IMR-90 (cell line): ENCODE data around the gene HEYL. TPM values are rescaled to one million over a fixed set of nuclear protein-coding genes. Genes with fewer than 3 reads are reported as not detected.

Experiments
- ATAC-seq: fragments of 200-7000 bp; cut with Tn5 transposase; 2 replicates; pipeline ENCODE4 v1.9.1; 2020; ENCODE audit warnings: low read depth, mild to moderate bottlenecking, moderate library complexity
- BruUV-seq: library from RNA; stranded (reverse); fragments of 400-500 nt; replicated peaks from 2 replicates; lab custom pipeline; 2021; lab: Mats Ljungman, UMichigan
- CTCF ChIA-PET: fragments of 300-600 bp; formaldehyde crosslinking; extraction: SDS; loops from one replicate; lab custom pipeline; 2021; ENCODE audit warnings: antibody characterized with exemption; lab: Yijun Ruan, JAX
- POLR2A ChIA-PET: fragments of 300-600 bp; sonication (Branson Sonifier 250); formaldehyde crosslinking; loops from one replicate; lab custom pipeline; 2022; ENCODE audit warnings: antibody characterized with exemption; ENCODE audit not compliant: unreplicated experiment; lab: Charles Lee
- DNase-seq: peaks from one replicate; pipeline ENCODE4 v3.0.0; 2013
- H2AFZ ChIP-seq: replicated peaks from 2 replicates; pipeline ENCODE3; 2013; ENCODE audit warnings: low read length, mild to moderate bottlenecking; ENCODE audit not compliant: poor library complexity
- H2AK5ac ChIP-seq: 2 replicates; pipeline ENCODE4 v1.6.1; 2013; ENCODE audit warnings: low read depth, low read length, inconsistent platforms
- H2AK9ac ChIP-seq: replicated peaks from 2 replicates; pipeline ENCODE3; 2013; ENCODE audit warnings: mild to moderate bottlenecking, low read depth, low read length, moderate library complexity; ENCODE audit not compliant: poor library complexity
- H2BK120ac ChIP-seq: 2 replicates; pipeline ENCODE4 v1.6.1; 2013; ENCODE audit warnings: low read depth, low read length, inconsistent platforms
- H2BK15ac ChIP-seq: 3 replicates; pipeline ENCODE4 v1.6.1; 2013; ENCODE audit warnings: low read depth, low read length, inconsistent platforms
- H2BK20ac ChIP-seq: 2 replicates; pipeline ENCODE4 v1.6.1; 2013; ENCODE audit warnings: low read depth, mild to moderate bottlenecking, inconsistent platforms, low read length, moderate library complexity
- H2BK5ac ChIP-seq: 2 replicates; pipeline ENCODE4 v1.6.1; 2013; ENCODE audit warnings: mild to moderate bottlenecking, low read depth, low read length, inconsistent platforms; ENCODE audit not compliant: poor library complexity, severe bottlenecking
- H3K14ac ChIP-seq: replicated peaks from 2 replicates; pipeline ENCODE4 v1.6.1; 2013; ENCODE audit warnings: low read depth, low read length, inconsistent platforms
- H3K18ac ChIP-seq: 2 replicates; pipeline ENCODE4 v1.6.1; 2013; ENCODE audit warnings: low read depth, low read length, control low read depth
- H3K23ac ChIP-seq: 2 replicates; pipeline ENCODE4 v1.6.1; 2013; ENCODE audit warnings: low read depth, low read length, inconsistent platforms
- H3K27ac ChIP-seq: 2 replicates; pipeline ENCODE4 v1.5.1; 2013; ENCODE audit warnings: mild to moderate bottlenecking, control low read depth, low read length; ENCODE audit not compliant: insufficient read depth
- H3K27me3 ChIP-seq: 2 replicates; pipeline ENCODE4 v1.6.1; 2013; ENCODE audit warnings: low read length; ENCODE audit not compliant: control insufficient read depth, insufficient read depth
- H3K36me3 ChIP-seq: 2 replicates; pipeline ENCODE4 v1.6.1; 2013; ENCODE audit warnings: low read length, mixed read lengths; ENCODE audit not compliant: control insufficient read depth, insufficient read depth
- H3K4ac ChIP-seq: 2 replicates; pipeline ENCODE4 v1.6.1; 2013; ENCODE audit warnings: low read depth, low read length, inconsistent platforms
- H3K4me1 ChIP-seq: 2 replicates; pipeline ENCODE4 v1.6.1; 2013; ENCODE audit warnings: low read length, mixed read lengths; ENCODE audit not compliant: control insufficient read depth, insufficient read depth
- H3K4me2 ChIP-seq: 2 replicates; pipeline ENCODE4 v1.6.1; 2013; ENCODE audit warnings: low read depth, mild to moderate bottlenecking, control low read depth, low read length, moderate library complexity
- H3K4me3 ChIP-seq: 2 replicates; pipeline ENCODE4 v1.5.1; 2013; ENCODE audit warnings: low read depth, mild to moderate bottlenecking, control low read depth, low read length, moderate library complexity; ENCODE audit not compliant: insufficient read depth
- H3K56ac ChIP-seq: 2 replicates; pipeline ENCODE4 v1.6.1; 2013; ENCODE audit warnings: low read length, inconsistent platforms; ENCODE audit not compliant: insufficient read depth; ENCODE audit errors: extremely low read depth
- H3K79me1 ChIP-seq, 2 experiments: 2 replicates each; pipeline ENCODE4 v1.6.1; 2013; ENCODE audit warnings: low read length in 2 of 2, inconsistent platforms in 1 of 2, low read depth in 1 of 2
- H3K9ac ChIP-seq: 2 replicates; pipeline ENCODE4 v1.6.1; 2013; ENCODE audit warnings: low read depth, low read length, control low read depth
- H3K9me1 ChIP-seq: 2 replicates; pipeline ENCODE4 v1.6.1; 2013; ENCODE audit warnings: low read length, inconsistent platforms; ENCODE audit not compliant: insufficient read depth
- H3K9me3 ChIP-seq: 2 replicates; pipeline ENCODE4 v1.6.1; 2013; ENCODE audit warnings: low read length; ENCODE audit not compliant: control insufficient read depth, insufficient read depth
- H4K20me1 ChIP-seq: 2 replicates; pipeline ENCODE4 v1.6.1; 2013; ENCODE audit warnings: low read length, inconsistent platforms; ENCODE audit not compliant: insufficient read depth
- H4K5ac ChIP-seq: 2 replicates; pipeline ENCODE4 v1.6.1; 2013; ENCODE audit warnings: mild to moderate bottlenecking, low read depth, low read length, control low read depth
- H4K8ac ChIP-seq, 2 experiments: 2 replicates each; pipeline ENCODE4 v1.6.1; 2013; ENCODE audit warnings: low read depth in 2 of 2, low read length in 2 of 2, control low read depth in 1 of 2, inconsistent platforms in 1 of 2
- H4K91ac ChIP-seq: 2 replicates; pipeline ENCODE4 v1.6.1; 2013; ENCODE audit warnings: low read depth, low read length, inconsistent platforms; ENCODE audit not compliant: insufficient read depth
- BHLHE40 ChIP-seq: fragments of 150-350 bp; IDR thresholded peaks from 2 replicates; pipeline ENCODE4 v1.6.1; 2016; ENCODE audit warnings: mild to moderate bottlenecking, low read depth, low read length
- FOS ChIP-seq: fragments of 150-350 bp; IDR thresholded peaks from 2 replicates; pipeline ENCODE4 v1.6.1; 2016; ENCODE audit warnings: low read depth, low read length
- MAZ ChIP-seq: IDR thresholded peaks from 2 replicates; pipeline ENCODE4 v1.6.1; 2012; ENCODE audit warnings: low read depth, mild to moderate bottlenecking, low read length, improper control_type of control experiment, moderate library complexity, borderline replicate concordance
- MXI1 ChIP-seq: IDR thresholded peaks from 2 replicates; pipeline ENCODE4 v1.6.1; 2012; ENCODE audit warnings: low read depth, mild to moderate bottlenecking, low read length, moderate library complexity, borderline replicate concordance
- NFE2L2 ChIP-seq: fragments of 150-350 bp; IDR thresholded peaks from 2 replicates; pipeline ENCODE4 v1.6.1; 2016; ENCODE audit warnings: low read depth, mild to moderate bottlenecking, low read length
- POLR2A ChIP-seq: IDR thresholded peaks from 2 replicates; pipeline ENCODE4 v1.6.1; 2012; ENCODE audit warnings: mild to moderate bottlenecking, low read depth, low read length
- RAD21 ChIP-seq: IDR thresholded peaks from 2 replicates; pipeline ENCODE4 v1.6.1; 2012; ENCODE audit warnings: low read length, improper control_type of control experiment
- RCOR1 ChIP-seq: IDR thresholded peaks from 2 replicates; pipeline ENCODE4 v1.6.1; 2012; ENCODE audit warnings: mild to moderate bottlenecking, low read length, improper control_type of control experiment; ENCODE audit not compliant: insufficient replicate concordance
- RFX5 ChIP-seq: IDR thresholded peaks from 2 replicates; pipeline ENCODE4 v1.8.0; 2012; ENCODE audit warnings: low read depth, mild to moderate bottlenecking, low read length, moderate library complexity
- SMC3 ChIP-seq: fragments of 150-350 bp; IDR thresholded peaks from 2 replicates; pipeline ENCODE4 v1.6.1; 2016; ENCODE audit warnings: low read depth, mild to moderate bottlenecking, antibody characterized with exemption, low read length, moderate library complexity
- WGBS, 2 experiments: methylation state at CpG; one replicate each; pipeline versions ENCODE4 v1.1.5 to v1.1.7; 2013; ENCODE audit warnings: missing lambda C conversion rate in 2 of 2; ENCODE audit not compliant: insufficient read length in 1 of 2; ENCODE audit errors: extremely low coverage in 2 of 2; 5-methylcytosine and 5-hydroxymethylcytosine counted together
- dilution Hi-C: fragments of 300-500 bp; cut with HindIII; formaldehyde crosslinking; loops from one replicate; pipeline ENCODE4 v1.14.3; 2018; ENCODE audit warnings: low sequenced_read_pairs; ENCODE audit not compliant: unreplicated experiment
- in situ Hi-C: fragments of 300-500 bp; cut with MboI; formaldehyde crosslinking; loops from 3 replicates; pipeline ENCODE4 v1.14.3; 2019; ENCODE audit warnings: low sequenced_read_pairs, inconsistent platforms, mixed read lengths
- intact Hi-C: fragments of 100-400 bp; cut with micrococcal nuclease; formaldehyde crosslinking; loops from 2 replicates; pipeline ENCODE4 v1.10.0; 2022
- polyA plus RNA-seq, 3 experiments: library from polyadenylated mRNA; depleted of rRNA; stranded (reverse); fragments of >200 nt; gene quantifications; 2 replicates each; pipeline ENCODE4 v1.2.3, GENCODE V29; 2012; ENCODE audit warnings: low replicate concordance in 1 of 3
- total RNA-seq: library from RNA; depleted of rRNA; stranded (reverse); fragments of >200 nt; gene quantifications from 2 replicates; pipeline ENCODE4 v1.2.3, GENCODE V29; 2012
- TF ChIP-seq, protein P1 (sequence below): fragments of 150-350 bp; IDR thresholded peaks from 2 replicates; pipeline ENCODE4 v1.6.1; 2016; ENCODE audit warnings: low read depth, mild to moderate bottlenecking, low read length, moderate library complexity, borderline replicate concordance
- TF ChIP-seq, protein P2 (sequence below): conservative IDR thresholded peaks from 2 replicates; pipeline ENCODE4 v1.5.1; 2012; ENCODE audit warnings: mild to moderate bottlenecking, low read depth, low read length, improper control_type of control experiment
- TF ChIP-seq, protein P3 (sequence below): fragments of 150-350 bp; IDR thresholded peaks from 2 replicates; pipeline ENCODE4 v1.6.1; 2017; ENCODE audit warnings: mild to moderate bottlenecking, antibody characterized with exemption, low read length, low read depth

The HEYL gene
- total and polyA plus RNA-seq, 2 of the 4 experiments (the other 2 are of a cell fraction): 0.02 TPM; not detected in 1

DNA sequence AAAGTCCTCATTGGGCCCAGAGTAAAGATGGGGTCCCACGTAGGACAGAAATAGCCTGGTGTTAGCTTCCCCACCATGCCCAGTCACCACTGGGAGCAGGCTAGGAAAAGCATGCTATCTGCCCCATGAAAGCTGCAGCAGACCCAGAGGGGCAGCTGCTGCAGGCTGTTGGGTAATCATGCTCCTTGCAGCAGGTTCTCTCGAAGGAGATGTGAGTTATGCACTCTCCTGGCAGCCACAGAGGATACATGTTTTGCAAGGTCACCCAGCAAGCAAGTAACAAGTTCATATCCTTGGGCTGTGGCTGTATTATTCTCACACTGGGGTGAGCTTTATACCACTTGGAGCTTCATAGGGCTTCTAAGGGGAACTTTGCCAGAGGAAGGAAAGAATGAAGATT lies 9.1 kb upstream of the HEYL start:
- peaks cover 11% of the 10 kb centered on the region for H3K4me1 ChIP-seq
- H4K91ac ChIP-seq: no peak overlapping the region
- H3K14ac ChIP-seq: no peak overlapping the region
- H2BK15ac ChIP-seq: no peak overlapping the region
- no peak overlapping the region for H3K4me3 ChIP-seq
- H3K27me3 ChIP-seq: peaks cover 2% of the 10 kb centered on the region; the same call in 1 of the 2 replicates
- no peaks in the 10 kb centered on the region for H4K20me1 ChIP-seq
- ChIA-PET CTCF (interaction anchor here (0.9 to 1.3 kb wide), 2 partner anchors 24 to 42 kb away, joined by 3 to 4 read pairs; no protein-coding TSS in a partner anchor), POLR2A (no interaction called here)
- TF ChIP-seq RFX5 (no peak), RCOR1 (no peak), RAD21 (no peak), FOS (no peak), MXI1 (no peak), BHLHE40 (no peak), SMC3 (no peak), MAZ (no peak), POLR2A (no peak), NFE2L2 (no peak)
- TF ChIP-seq, protein P1, sequence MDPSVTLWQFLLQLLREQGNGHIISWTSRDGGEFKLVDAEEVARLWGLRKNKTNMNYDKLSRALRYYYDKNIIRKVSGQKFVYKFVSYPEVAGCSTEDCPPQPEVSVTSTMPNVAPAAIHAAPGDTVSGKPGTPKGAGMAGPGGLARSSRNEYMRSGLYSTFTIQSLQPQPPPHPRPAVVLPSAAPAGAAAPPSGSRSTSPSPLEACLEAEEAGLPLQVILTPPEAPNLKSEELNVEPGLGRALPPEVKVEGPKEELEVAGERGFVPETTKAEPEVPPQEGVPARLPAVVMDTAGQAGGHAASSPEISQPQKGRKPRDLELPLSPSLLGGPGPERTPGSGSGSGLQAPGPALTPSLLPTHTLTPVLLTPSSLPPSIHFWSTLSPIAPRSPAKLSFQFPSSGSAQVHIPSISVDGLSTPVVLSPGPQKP: no peak
- TF ChIP-seq, protein P2, sequence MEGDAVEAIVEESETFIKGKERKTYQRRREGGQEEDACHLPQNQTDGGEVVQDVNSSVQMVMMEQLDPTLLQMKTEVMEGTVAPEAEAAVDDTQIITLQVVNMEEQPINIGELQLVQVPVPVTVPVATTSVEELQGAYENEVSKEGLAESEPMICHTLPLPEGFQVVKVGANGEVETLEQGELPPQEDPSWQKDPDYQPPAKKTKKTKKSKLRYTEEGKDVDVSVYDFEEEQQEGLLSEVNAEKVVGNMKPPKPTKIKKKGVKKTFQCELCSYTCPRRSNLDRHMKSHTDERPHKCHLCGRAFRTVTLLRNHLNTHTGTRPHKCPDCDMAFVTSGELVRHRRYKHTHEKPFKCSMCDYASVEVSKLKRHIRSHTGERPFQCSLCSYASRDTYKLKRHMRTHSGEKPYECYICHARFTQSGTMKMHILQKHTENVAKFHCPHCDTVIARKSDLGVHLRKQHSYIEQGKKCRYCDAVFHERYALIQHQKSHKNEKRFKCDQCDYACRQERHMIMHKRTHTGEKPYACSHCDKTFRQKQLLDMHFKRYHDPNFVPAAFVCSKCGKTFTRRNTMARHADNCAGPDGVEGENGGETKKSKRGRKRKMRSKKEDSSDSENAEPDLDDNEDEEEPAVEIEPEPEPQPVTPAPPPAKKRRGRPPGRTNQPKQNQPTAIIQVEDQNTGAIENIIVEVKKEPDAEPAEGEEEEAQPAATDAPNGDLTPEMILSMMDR: no peak
- TF ChIP-seq, protein P3, sequence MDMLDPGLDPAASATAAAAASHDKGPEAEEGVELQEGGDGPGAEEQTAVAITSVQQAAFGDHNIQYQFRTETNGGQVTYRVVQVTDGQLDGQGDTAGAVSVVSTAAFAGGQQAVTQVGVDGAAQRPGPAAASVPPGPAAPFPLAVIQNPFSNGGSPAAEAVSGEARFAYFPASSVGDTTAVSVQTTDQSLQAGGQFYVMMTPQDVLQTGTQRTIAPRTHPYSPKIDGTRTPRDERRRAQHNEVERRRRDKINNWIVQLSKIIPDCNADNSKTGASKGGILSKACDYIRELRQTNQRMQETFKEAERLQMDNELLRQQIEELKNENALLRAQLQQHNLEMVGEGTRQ: no peak
- H2AK5ac ChIP-seq: no peak overlapping the region
- H2AFZ ChIP-seq: no peak overlapping the region
- no peak overlapping the region for H3K23ac ChIP-seq
- H3K4me2 ChIP-seq: no peak overlapping the region
- H3K79me1 ChIP-seq: no peaks in the 10 kb centered on the region
- H3K4ac ChIP-seq: no peak overlapping the region
- no peak overlapping the region for H3K18ac ChIP-seq
- no peak overlapping the region for H4K5ac ChIP-seq
- dilution Hi-C loops (no loop called here), intact Hi-C loops (no loop called here), in situ Hi-C loops (no loop called here)
- ATAC-seq (no peak), DNase-seq (no peak)
- 0 out of 2 replicates have a peak, but pooled peaks cover 4% of the 10 kb centered on the region for H3K9me1 ChIP-seq
- H2BK120ac ChIP-seq: no peak overlapping the region
- H3K9me3 ChIP-seq: no peaks in the 10 kb centered on the region
- no peak overlapping the region for H4K8ac ChIP-seq
- no peak overlapping the region for H3K9ac ChIP-seq
- no peak overlapping the region for H2AK9ac ChIP-seq
- no CpG with 5 or more reads among the region's 2 CpGs for WGBS, 2 experiments
- no peak overlapping the region for H2BK20ac ChIP-seq
- no peak overlapping the region for H2BK5ac ChIP-seq
- H3K56ac ChIP-seq: no peak overlapping the region
- no peak overlapping the region for H3K27ac ChIP-seq
- no peaks in the 10 kb centered on the region for H3K36me3 ChIP-seq
- no TSS peak for BruUV-seq
